Neural crest cell (in vitro differentiated cells): ENCODE results near the gene CCDC40. TPM values are rescaled to one million over a fixed set of nuclear protein-coding genes. Genes with fewer than 3 reads are reported as not detected.

ENCODE experiments used
- DNase-seq: peaks from one replicate; pipeline ENCODE4 v3.0.0; 2021; ENCODE audit warnings: low read depth, mixed read lengths, low spot score
- H3K27ac Mint-ChIP-seq: one replicate; pipeline ENCODE4 v1.8.0; 2021; ENCODE audit warnings: mild to moderate bottlenecking, mixed read lengths; ENCODE audit not compliant: unreplicated experiment
- H3K27me3 Mint-ChIP-seq: 2 replicates; pipeline ENCODE4 v1.8.0; 2021; ENCODE audit warnings: low read depth, mild to moderate bottlenecking, mixed read lengths
- H3K36me3 Mint-ChIP-seq: 2 replicates; pipeline ENCODE4 v1.8.0; 2021; ENCODE audit warnings: low read depth, mild to moderate bottlenecking, mixed read lengths
- H3K4me1 Mint-ChIP-seq: 2 replicates; pipeline ENCODE4 v1.8.0; 2021; ENCODE audit warnings: mixed read lengths
- H3K4me3 Mint-ChIP-seq: one replicate; pipeline ENCODE4 v1.8.0; 2021; ENCODE audit warnings: mild to moderate bottlenecking, mixed read lengths
- H3K9me3 Mint-ChIP-seq: 2 replicates; pipeline ENCODE4 v1.8.0; 2021; ENCODE audit warnings: mixed read lengths
- CTCF ChIP-seq: fragments of 200-600 bp; sonication (generic); conservative IDR thresholded peaks from 2 replicates; pipeline ENCODE4 v1.5.0; 2021; ENCODE audit warnings: antibody characterized with exemption, mild to moderate bottlenecking
- total RNA-seq: library from RNA; stranded (reverse); gene quantifications from 2 replicates; pipeline ENCODE4 v1.2.1, GENCODE V29; 2021

Gene CCDC40
- total RNA-seq, 1 donor from 2014 or later, result 22.7 TPM

GRCh38 chr17:80029258-80029974 lies 7.0 kb upstream of the CCDC40 start:
- TF ChIP-seq CTCF, result no peak
- no peaks in the 10 kb centered on the region for H3K9me3 Mint-ChIP-seq
- no peak for DNase-seq
- H3K4me3 Mint-ChIP-seq, result peak overlapping the region; percentile 16
- H3K36me3 Mint-ChIP-seq, result peaks cover 3% of the 10 kb centered on the region
- peaks cover 54% of the 10 kb centered on the region for H3K4me1 Mint-ChIP-seq
- H3K27ac Mint-ChIP-seq, result no peak overlapping the region
- H3K27me3 Mint-ChIP-seq, result no peaks in the 10 kb centered on the region

DNA sequence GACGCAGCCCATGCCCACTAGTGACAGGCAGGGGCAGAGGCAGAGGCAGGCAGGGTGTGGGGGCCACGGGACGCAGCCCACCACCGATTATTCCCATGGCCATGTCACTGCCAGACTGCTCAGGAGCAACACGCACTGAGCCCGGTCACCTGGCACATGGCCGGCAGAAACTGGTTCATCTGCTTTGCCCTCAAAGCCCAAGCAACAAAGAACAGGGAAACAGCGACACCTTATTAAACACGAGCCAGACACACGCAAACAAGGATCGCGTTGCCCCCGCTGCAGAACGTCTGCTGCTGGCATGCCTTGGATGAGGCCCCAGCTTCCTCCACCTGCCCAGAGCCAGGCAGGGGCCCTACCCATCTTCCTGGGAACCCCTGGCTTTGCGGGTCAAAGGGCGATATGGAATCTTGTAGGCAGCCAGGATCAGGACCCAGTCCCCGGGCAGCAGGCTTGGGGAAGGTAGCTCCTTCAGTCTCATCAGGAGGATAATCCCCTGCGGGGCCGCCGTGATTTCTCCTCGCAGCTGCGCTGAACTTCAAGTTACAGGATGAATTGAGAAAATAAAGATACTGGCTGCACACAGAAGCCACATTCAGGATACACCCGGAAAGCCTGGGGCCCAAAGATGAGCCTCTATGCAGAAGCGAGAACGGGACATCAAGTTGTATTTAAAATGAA lies 5.6 kb upstream of the CCDC40 start:
- Mint-ChIP-seq H3K9me3 (no peaks in the 10 kb centered on the region), H3K27me3 (no peaks in the 10 kb centered on the region), H3K4me3 (peak overlapping the region; percentile 68), H3K27ac (no peak overlapping the region), H3K4me1 (peaks cover 63% of the 10 kb centered on the region), H3K36me3 (peaks cover 3% of the 10 kb centered on the region)
- TF ChIP-seq CTCF, result no peak
- no peak for DNase-seq

GRCh38 chr17:80031691-80032430 lies 4.6 kb upstream of the CCDC40 start:
- no peak overlapping the region for H3K27ac Mint-ChIP-seq
- H3K27me3 Mint-ChIP-seq, result no peaks in the 10 kb centered on the region
- H3K9me3 Mint-ChIP-seq, result no peaks in the 10 kb centered on the region
- peaks cover 2% of the 10 kb centered on the region for H3K36me3 Mint-ChIP-seq
- H3K4me1 Mint-ChIP-seq, result peaks cover 56% of the 10 kb centered on the region
- DNase-seq, result no peak
- peak overlapping the region; percentile 68 for H3K4me3 Mint-ChIP-seq
- no peak for TF ChIP-seq CTCF

DNA sequence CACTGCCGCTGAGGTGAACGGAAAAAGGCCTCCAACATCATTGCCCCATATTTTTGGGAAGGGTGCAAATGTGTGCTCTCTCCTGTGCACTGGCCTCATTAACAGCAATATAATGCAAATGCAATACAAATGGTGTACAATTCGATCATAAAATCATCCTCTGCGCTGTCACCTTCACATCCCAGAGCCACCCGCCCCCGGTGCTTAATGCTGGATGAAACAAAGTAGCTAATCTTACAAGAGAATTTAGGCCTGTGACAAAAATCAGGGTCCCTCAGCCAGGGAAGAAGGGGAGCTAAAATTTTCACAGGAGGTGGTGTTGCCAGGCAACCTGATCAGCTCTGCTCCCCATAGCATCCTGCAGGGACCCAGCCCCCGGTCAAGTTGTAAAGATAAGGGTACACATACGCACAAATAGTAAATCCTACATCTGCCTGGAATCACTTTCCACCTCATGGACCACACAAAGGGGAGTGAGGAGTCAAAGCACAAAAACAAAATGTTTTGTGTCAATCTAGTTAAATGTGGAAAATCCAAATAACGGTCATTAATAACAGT lies 3.7 kb upstream of the CCDC40 start:
- Mint-ChIP-seq H3K9me3 (no peaks in the 10 kb centered on the region), H3K4me3 (peak overlapping the region; percentile 68), H3K36me3 (peaks cover under 1% of the 10 kb centered on the region), H3K27me3 (no peaks in the 10 kb centered on the region), H3K4me1 (peaks cover 61% of the 10 kb centered on the region), H3K27ac (no peak overlapping the region)
- no peak for DNase-seq
- no peak for TF ChIP-seq CTCF

GRCh38 chr17:80033840-80034239 lies 2.6 kb upstream of the CCDC40 start:
- Mint-ChIP-seq H3K9me3 (no peaks in the 10 kb centered on the region), H3K4me1 (peaks cover 64% of the 10 kb centered on the region), H3K27ac (no peak overlapping the region), H3K4me3 (peak overlapping the region; percentile 96), H3K27me3 (no peaks in the 10 kb centered on the region), H3K36me3 (peaks cover 3% of the 10 kb centered on the region)
- no peak for TF ChIP-seq CTCF
- DNase-seq, result no peak
